Measurements from ENCODE around the gene EFNA5. TPM values are rescaled to one million over a fixed set of nuclear protein-coding genes. Genes with fewer than 3 reads are reported as not detected.

EFNA5 gene
- total and polyA plus RNA-seq, 2 of the 8 experiments (the other 6 are each of a cell fraction or from before 2014, with no cell fraction given), result 9.6 to 21.8 TPM

- CTCF ChIA-PET (ENCODE audit: partially characterized antibody), result interaction anchor here (0.7 kb wide), 1 partner anchor 191 kb away, joined by 3 read pairs; no protein-coding TSS in a partner anchor
- DNase-seq (ENCODE audit: low read depth in 1 of 2, low spot score in 2 of 2), result no peak
- H3K18ac ChIP-seq (ENCODE audit: extremely low read depth, low read length), result no peak overlapping the region
Observed at GRCh38 chr5:107477492-107477891, 193.2 kb downstream of the EFNA5 start.

More at GRCh38 chr5:107477492-107477891, 193.2 kb downstream of the EFNA5 start:
- no peak overlapping the region for H2BK12ac ChIP-seq (ENCODE audit: low read depth, low read length)
- no peak overlapping the region for H3K23ac ChIP-seq (ENCODE audit: insufficient read length)
- TF ChIP-seq BRCA1 (IDR thresholded peaks at IDR 0.05; ENCODE audit: low read depth, low read length), result no peak
- TF ChIP-seq, protein P1, sequence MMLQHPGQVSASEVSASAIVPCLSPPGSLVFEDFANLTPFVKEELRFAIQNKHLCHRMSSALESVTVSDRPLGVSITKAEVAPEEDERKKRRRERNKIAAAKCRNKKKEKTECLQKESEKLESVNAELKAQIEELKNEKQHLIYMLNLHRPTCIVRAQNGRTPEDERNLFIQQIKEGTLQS (IDR thresholded peaks at IDR 0.05; ENCODE audit: insufficient read depth, low read depth, low read length), result no peak
- TF ChIP-seq CTBP2 (IDR thresholded peaks at IDR 0.05; ENCODE audit: borderline replicate concordance, insufficient read depth, insufficient read length, low read length), result no peak
- TF ChIP-seq KDM1A (IDR thresholded peaks at IDR 0.05; ENCODE audit: borderline replicate concordance, low read length), result no peak
- TF ChIP-seq SRF (IDR thresholded peaks at IDR 0.05; ENCODE audit: low read depth, low read length), result no peak
- TF ChIP-seq TAF1 (IDR thresholded peaks at IDR 0.05; ENCODE audit: low read depth, low read length), result no peak
- TF ChIP-seq PHF8 (conservative IDR thresholded peaks at IDR 0.05; ENCODE audit: low read depth, low read length), result no peak
- TF ChIP-seq SP4 (IDR thresholded peaks at IDR 0.05; ENCODE audit: low read length), result no peak
- TF ChIP-seq SUZ12 (IDR thresholded peaks at IDR 0.05; ENCODE audit: low read length), result no peak
- TF ChIP-seq FOSL1 (IDR thresholded peaks at IDR 0.05; ENCODE audit: insufficient read depth, low read depth, low read length), result no peak
- no peak for TF ChIP-seq EGR1 (IDR thresholded peaks at IDR 0.05; ENCODE audit: borderline replicate concordance, low read depth, low read length)
- TF ChIP-seq BACH1 (IDR thresholded peaks at IDR 0.05; ENCODE audit: low read length), result no peak
- no peak for TF ChIP-seq YY1 (IDR thresholded peaks at IDR 0.05; ENCODE audit: low read depth, low read length)
- no peak for TF ChIP-seq SIRT6 (IDR thresholded peaks at IDR 0.05; ENCODE audit: low read length)
- no peak overlapping the region for H3K27ac ChIP-seq (ENCODE audit: low read depth, low read length)
- FAIRE-seq, result no peak
- no peaks in the 10 kb centered on the region for H3K79me2 ChIP-seq (ENCODE audit: control insufficient read depth in 1 of 2, insufficient read depth in 2 of 2, low read length in 2 of 2)
- H3K4me1 ChIP-seq (replicated peaks in 1 of 4; ENCODE audit: control insufficient read depth in 3 of 4, insufficient read depth in 4 of 4, low read length in 3 of 4), result peaks cover 4 to 31% (median 18%) of the 10 kb centered on the region in 4 experiments; a peak in 5 of 7 replicates
- H2AFZ ChIP-seq (ENCODE audit: low read length), result no peak overlapping the region
- no peak overlapping the region for H2AK5ac ChIP-seq (ENCODE audit: low read depth, low read length)
- no peaks in the 10 kb centered on the region for H3K23me2 ChIP-seq (ENCODE audit: low read depth, low read length)
- no peak overlapping the region for H3K4ac ChIP-seq (replicated peaks; ENCODE audit: insufficient read length, low read depth, low read length)
- no peak overlapping the region for H3K14ac ChIP-seq (ENCODE audit: insufficient read length)
- no peaks in the 10 kb centered on the region for H3K36me3 ChIP-seq (ENCODE audit: control insufficient read depth in 2 of 4, insufficient read depth in 4 of 4, low read length in 3 of 4)
- no peaks in the 10 kb centered on the region for H3K9me3 ChIP-seq (ENCODE audit: insufficient read depth in 2 of 2, low read depth in 1 of 2, low read length in 1 of 2)
- H3K56ac ChIP-seq (replicated peaks; ENCODE audit: insufficient read length, low read depth, low read length), result no peak overlapping the region
- H4K91ac ChIP-seq (replicated peaks; ENCODE audit: insufficient read length, low read length), result no peak overlapping the region
- H4K20me1 ChIP-seq (replicated peaks in 1 of 2; ENCODE audit: control insufficient read depth in 1 of 2, insufficient read depth in 2 of 2, low read length in 2 of 2), result no peaks in the 10 kb centered on the region
- no peaks in the 10 kb centered on the region for H3K27me3 ChIP-seq (replicated peaks in 1 of 4; ENCODE audit: control insufficient read depth in 3 of 4, extremely low read depth in 1 of 4, insufficient read depth in 3 of 4, low read length in 3 of 4)
- H4K8ac ChIP-seq (ENCODE audit: extremely low read depth, insufficient read depth, low read length), result no peak overlapping the region
- no peak overlapping the region for H2BK15ac ChIP-seq (ENCODE audit: low read length)
- no peak overlapping the region for H2BK5ac ChIP-seq (ENCODE audit: low read depth, low read length)
- no peaks in the 10 kb centered on the region for H3K79me1 ChIP-seq (ENCODE audit: low read depth, low read length)
- H2BK120ac ChIP-seq (replicated peaks; ENCODE audit: low read depth, low read length), result no peak overlapping the region
- H2BK20ac ChIP-seq (ENCODE audit: low read length), result no peak overlapping the region
- POLR2A ChIA-PET (ENCODE audit: partially characterized antibody), result no interaction called here
- no peak overlapping the region for H3K4me3 ChIP-seq (ENCODE audit: extremely low read depth in 1 of 4, insufficient read depth in 2 of 4, low read depth in 3 of 4, low read length in 4 of 4)
- H3K9ac ChIP-seq (replicated peaks in 1 of 4; ENCODE audit: extremely low read depth in 1 of 4, low read depth in 3 of 4, low read length in 3 of 4), result no peak overlapping the region
- no peak overlapping the region for H4K5ac ChIP-seq (ENCODE audit: insufficient read length, low read depth, low read length)
- H3K4me2 ChIP-seq (ENCODE audit: insufficient read depth in 1 of 2, low read depth in 2 of 2, low read length in 2 of 2), result no peak overlapping the region

All from H1 (cell line).